Activated CD4-positive, alpha-beta T cell treated with anti-CD3 and anti-CD28 coated beads, Interleukin-2, Interleukin-4, amounts not matched to agents 100 ng/mL and 50 ng/mL, durations not matched to agents 16 hours and 8 hours (primary cell): Measurements from ENCODE around the gene ARHGEF7.
A peak's percentile ranks its signal among the peaks of the same experiment; 100 is the strongest.
"Not testable (repeated sequence)": the region's sequence is repeated elsewhere in the genome, so short reads cannot be mapped to it uniquely, and the experiment has no call there.

Experiments
- DNase-seq: peaks from one replicate; pipeline ENCODE4 v3.0.0-alpha.2; 2020; ENCODE audit warnings: low spot score

ARHGEF7 gene

DNA sequence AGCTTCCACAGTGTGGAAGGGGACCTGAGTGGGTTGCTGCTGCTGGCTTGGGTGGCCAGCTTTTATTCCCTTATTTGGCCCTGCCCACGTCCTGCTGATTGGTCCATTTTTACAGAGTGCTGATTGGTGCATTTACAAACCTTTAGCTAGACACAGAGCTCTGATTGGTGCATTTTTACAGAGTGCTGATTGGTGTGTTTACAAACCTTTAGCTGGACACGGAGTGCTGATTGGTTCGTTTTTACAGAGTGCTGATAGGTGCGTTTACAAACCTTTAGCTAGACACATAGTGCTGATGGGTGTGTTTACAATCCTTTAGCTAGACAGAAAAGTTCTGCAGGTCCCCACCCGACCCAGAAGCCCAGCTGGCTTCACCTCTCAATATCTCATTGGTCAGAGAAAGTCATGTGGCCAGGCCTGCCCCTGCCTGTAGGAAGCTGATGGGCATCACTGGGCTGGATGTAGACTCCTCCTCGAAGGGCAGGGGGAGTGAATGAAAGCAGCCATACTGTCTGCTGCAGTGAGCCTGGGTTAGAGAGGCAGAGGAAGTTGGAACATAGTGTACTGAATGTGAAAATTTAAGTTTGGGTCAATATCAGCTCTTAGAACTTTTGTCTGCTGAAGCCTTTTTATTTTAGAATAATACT is 83.7 kb downstream of the ARHGEF7 start:
- not testable (repeated sequence) for DNase-seq

DNA sequence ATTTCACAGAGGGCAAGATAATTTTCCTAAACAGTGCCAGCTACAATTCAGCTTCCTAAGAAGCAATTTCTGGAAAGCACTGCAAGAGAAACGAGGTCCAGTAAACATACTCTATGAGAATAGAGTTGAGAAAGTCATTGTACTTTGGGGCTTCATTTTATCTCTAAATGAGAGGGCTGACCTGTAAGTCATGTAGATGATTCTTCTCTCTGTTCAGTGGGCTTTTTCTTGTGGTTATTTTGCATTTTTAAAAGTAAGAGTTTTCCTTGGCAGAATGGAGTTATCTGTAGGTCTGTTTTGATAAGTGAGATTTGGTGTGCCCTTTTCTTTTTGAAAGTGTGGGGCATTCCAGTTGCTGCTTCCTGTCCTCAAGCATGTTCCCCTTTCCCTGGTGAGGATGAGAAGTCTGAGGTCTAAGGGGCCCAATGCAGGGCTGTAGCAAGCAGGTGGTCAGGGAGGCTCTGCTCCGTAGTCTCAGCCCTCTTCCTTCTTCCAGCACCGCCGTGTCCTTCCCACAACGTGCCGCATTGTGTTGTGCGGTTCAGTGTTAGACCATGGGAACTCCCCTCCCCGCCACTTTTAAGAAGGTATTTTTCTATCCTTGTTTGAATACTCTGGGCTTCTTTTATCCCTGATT is 86.3 kb downstream of the ARHGEF7 start:
- no peak for DNase-seq

GRCh38 chr13:111202156-111202621 is 87.1 kb downstream of the ARHGEF7 start:
- no peak for DNase-seq

DNA sequence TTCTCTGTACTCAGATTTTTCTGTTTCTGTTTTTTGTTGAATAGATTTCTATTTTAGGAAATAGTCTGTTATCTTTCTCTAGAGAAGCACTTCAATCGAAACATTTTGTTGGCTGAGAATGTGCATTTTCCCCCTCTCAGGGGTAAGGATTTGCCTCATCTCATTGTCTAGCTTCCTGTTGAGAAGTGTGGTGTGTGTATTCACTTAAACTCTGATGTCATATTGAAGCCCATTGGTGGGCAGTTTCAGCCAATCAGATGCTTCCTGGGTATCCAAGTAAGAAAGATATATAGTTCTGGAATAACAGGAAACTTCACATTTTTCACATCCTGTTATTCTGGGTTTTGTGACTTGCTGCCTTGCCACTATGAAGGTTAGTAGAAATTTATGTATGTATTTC is 87.6 kb downstream of the ARHGEF7 start:
- DNase-seq, result peak; percentile 44

- no peak for DNase-seq
These were observed 88.8 kb downstream of the ARHGEF7 start for GRCh38 chr13:111203736-111204389.

DNA sequence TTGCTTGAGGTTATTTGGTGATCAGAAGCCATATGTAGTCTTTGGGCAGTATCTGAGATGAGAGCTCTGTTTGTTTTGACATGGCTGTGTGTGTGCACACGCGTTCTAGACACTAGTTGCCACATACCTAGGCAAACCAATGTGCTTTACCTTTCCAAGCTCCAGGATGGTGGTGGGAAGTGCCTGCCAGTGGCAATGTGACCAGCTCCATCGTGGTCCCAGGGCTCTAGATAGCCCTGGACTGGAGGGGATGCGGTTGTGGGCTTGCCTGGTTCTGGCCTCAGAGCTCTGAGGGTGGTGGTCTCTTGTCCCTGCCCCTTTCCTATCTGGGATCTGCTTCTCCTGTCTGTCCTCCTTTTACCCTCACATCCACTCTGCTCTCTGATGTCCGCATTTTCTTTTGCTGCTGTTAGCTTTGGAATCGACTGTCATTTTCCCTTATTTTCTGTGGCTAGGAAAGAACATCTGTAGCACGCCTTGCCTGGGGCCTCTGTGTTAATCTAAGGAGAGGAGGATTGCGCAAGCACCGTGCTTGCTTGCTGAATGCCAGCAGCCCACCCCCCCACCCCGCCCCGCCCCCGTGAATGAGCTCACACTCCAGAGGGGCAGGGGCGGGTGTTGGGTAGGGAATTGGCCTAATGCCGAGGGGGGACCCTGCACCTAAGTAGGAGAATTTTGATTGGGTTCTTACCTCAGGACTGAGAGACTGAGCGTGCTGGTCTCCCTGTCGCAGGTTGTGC is 89.5 kb downstream of the ARHGEF7 start:
- DNase-seq, result no peak

DNA sequence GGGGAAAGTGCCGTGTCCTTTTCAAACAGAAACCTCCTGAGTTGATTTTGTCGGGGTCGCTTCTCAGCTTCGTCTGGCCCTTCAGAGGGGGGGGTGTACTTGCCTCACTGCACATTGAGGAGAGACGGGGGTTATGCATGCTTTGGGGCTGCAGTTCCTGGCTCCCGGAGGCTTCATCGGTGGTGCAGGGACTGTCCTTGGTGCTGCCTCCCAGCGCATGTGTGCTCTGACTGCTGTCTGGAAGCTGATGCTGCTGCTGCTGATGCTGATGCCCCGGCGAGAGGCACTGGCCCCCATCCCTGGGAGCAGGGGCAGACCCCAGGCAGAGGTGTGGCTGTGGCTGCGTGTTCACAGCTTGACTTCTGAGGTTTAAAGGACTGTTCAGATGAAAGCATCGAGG is 91.0 kb downstream of the ARHGEF7 start:
- no peak for DNase-seq

GRCh38 chr13:111209613-111210012 is 94.5 kb downstream of the ARHGEF7 start:
- DNase-seq, result no peak

DNA sequence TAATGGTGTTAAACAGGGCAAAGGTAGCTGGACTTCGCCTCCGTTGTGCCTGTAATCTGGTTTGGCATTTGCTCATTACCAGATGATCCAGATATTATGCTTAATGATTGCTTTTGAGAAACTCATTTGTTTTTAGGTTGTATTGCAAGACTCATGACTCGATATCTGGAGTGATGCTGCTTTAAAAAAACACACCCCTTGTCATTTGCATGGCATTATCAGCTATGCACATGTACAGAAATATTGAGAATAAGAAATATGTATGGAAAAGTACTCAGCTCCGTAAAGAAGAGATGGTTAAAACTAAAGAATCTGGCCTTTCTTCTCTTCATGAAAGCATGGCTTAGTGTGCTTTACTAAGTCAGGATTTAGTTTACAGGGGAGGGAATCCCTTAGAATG is 95.0 kb downstream of the ARHGEF7 start:
- DNase-seq, result no peak

DNA sequence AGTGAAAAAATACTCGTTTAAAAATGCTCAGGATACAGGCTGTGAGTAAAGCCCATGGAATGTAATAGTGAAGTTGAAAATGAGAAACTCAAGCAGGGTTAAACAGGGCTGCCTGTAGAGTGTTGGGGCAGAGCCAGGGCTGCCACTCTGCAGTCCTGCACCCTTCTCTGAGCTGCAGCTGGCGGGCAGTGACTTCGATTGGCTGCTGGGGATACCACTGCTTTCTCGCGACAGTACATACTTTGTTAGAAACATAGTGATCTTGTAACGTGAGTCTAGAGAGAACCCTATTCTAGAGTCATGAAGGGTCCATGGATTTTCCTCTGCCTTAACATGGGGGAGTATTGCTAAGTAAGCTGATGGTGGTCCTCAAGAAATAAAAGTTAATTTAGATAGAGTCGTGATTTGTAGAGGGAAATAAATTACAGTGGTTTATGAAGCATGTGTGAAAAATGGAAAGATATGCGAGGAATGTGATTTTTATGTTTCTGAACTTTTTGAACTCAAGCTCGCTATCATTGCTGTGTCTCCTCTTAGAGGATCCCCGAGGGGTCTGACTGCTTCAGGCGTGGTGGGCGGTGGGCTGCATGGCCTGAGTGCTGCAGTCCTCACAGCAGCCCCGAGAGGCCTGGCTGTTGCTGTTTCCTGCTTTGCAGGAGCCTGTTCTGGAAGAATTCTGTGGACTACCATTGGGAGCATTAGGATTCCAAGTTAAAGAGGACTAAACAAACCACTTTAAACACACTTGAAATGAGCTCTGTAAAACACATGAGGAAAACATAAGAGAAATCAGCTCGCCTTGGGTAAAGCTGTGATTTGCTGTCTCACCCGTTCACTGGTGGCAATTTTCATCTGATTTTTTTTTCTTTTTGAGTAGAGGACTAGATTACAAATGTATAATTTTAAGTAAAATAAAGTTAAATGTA is 95.7 kb downstream of the ARHGEF7 start:
- DNase-seq, result no peak

DNA sequence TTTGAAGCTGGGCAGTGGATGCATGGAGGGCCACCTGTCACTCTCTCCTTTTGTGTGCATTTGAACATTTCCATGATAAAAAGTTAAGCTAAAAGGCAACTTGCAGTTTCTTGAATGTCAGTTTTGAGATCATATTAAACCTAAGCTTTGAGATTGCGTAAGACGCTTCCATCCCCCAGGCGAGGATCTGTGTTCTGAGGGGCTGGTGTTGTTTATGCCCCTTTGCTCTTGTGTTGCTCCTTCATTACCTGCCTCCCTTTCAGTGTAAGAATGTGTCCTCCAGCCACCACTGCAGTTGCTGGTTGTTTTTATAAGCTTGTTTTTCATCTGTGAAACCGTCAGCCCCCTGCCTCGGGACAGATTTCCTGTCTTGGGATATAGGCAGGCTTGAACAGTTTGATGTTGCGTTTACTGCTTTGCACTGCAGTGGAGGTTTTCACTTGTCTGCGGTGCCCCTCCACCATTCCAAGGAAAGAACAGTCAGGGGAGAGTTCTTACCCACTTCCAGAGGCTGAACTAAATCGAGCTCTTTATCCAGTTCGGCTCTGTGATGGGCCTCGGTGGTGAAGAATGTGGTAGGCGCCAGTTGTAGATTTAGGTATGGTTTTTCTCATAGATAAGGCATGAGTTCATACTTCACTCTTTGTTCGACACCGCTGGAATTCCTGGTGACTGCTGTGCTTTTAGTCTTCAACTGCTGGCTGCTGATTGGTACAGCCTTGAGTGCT is 96.8 kb downstream of the ARHGEF7 start:
- no peak for DNase-seq

DNA sequence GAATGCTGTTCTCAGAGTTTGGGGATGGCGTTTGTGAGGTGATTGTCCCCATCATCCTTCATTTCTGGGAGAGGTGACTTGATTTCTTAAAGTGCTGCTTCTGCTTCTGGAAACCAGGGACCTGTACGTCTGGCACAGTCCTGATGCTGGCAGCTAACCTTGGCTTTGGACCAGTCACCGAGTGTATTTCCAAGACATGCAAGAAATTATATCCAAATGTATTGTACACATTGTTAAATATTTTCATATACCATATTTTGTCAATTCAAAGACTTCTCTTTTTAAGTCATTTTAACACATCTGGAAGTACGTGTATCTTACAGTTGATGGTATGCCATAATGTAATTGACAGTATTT is 97.4 kb downstream of the ARHGEF7 start:
- no peak for DNase-seq

GRCh38 chr13:111213964-111214726 is 99.0 kb downstream of the ARHGEF7 start:
- no peak for DNase-seq

DNA sequence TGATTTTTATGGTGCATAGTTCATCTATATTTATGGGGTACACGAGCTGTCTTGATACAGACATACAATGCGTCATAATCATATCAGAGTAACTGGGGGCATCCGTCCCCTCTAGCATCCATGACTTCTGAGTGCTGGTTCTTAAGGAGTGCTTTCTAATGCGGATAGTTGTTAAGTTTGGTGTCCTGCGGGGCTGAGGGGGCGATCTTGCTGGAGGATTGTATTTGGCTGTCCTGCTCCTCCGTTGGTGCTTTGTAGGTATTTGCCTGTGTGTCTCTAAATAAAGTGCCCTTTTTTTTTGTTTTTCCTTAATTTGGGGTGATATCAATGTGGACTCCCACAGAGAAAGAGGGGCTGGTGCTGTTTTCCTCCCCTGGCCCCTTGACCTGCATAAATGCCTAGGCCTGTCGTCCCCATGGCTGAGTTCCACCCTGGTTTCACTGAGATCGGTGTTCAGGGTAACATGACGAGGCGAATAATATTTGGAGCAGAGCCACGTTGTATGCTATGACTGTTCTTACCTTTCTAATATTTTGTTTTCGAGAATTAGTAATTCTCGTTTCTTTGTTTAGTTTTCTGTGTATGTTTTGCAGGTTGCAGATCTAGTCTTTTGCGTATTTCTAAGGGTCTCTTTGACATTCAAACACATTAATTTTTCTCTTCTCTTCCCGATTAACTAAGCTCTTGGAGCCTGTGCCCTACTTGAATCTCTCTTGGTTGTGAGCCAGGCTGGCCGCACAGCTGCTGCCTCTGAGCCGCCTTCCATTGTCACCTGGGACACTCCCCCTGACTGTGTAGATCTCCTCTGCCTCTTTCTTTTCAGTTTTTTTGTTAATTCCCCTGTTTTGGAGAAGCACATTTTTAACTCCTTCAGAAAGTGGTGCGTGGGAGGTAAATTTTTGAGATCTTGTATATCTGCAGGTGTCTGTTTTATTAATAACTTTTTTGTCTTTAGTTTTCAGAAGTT is 100.3 kb downstream of the ARHGEF7 start:
- no peak for DNase-seq

GRCh38 chr13:111216166-111216960 is 101.3 kb downstream of the ARHGEF7 start:
- DNase-seq, result no peak

DNA sequence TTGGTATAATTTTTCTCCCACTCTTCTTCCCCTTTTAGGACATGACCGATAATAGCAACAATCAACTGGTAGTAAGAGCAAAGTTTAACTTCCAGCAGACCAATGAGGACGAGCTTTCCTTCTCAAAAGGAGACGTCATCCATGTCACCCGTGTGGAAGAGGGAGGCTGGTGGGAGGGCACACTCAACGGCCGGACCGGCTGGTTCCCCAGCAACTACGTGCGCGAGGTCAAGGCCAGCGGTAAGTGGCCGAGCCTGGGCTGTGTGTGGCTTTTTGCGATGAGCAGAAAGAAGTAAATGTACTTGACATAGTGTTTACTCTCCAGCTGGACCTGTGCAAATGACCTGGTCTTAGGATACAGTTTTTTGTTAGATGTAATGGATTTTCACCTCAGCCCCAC is 102.5 kb downstream of the ARHGEF7 start:
- no peak for DNase-seq

GRCh38 chr13:111219280-111219679 is 104.2 kb downstream of the ARHGEF7 start:
- DNase-seq, result no peak

DNA sequence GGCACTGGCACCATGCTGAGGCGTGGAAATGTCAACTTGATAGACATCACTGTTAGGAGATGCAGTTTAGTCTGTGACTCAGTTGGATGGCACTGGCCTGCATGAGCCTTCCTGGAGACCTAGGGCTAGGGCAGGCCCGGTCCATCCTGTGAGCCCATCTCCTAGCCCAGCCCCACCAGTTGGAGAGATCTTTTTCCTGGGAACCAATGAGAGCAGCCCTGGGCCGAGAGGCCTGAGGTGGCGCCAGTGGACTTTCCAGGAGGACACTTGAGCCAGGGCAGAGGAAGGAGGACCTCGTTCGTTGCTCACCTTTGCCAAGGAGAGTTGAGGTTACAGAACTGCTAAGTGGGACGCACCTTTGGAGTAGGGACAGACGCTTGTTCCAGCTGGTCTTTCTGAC is 104.8 kb downstream of the ARHGEF7 start:
- DNase-seq, result no peak
